Measurements from ENCODE around the gene MX2.

GRCh38 chr21:41441546-41441945 is 79.7 kb downstream of the MX2 start:
- TF ChIP-seq CTCF (IDR thresholded peaks at IDR 0.05), result no peak
- no peak for TF ChIP-seq POLR2A (IDR thresholded peaks at IDR 0.05)

All from adrenal gland (tissue), 5 donors.